ENCODE measurements around the gene RAB9B.
A peak's percentile ranks its signal among the peaks of the same experiment; 100 is the strongest.

DNA sequence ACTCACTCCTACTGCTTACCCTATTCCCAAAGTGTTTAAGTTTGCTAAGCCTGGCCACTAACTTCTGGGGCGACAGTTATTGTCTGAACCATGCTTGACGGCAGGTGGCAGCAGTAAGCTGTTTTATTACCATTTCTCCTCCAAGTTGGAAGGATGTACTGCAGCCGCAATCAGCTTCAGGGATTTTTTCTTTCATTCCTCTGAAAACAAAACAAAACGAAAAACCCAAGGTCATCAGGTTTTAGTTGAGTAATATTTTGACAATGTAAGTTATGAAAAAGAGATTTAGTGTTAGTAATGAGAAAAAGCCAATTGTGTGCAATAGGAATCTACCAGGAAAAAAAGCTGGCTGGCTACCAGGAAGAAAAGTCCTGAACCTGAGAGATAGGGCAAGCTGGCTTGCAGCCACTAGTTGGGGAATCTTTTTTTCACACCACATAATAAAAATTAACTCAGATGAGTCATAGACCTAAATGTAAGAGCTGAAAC, 13.2 kb upstream of the RAB9B start:
- TF ChIP-seq, protein P1, sequence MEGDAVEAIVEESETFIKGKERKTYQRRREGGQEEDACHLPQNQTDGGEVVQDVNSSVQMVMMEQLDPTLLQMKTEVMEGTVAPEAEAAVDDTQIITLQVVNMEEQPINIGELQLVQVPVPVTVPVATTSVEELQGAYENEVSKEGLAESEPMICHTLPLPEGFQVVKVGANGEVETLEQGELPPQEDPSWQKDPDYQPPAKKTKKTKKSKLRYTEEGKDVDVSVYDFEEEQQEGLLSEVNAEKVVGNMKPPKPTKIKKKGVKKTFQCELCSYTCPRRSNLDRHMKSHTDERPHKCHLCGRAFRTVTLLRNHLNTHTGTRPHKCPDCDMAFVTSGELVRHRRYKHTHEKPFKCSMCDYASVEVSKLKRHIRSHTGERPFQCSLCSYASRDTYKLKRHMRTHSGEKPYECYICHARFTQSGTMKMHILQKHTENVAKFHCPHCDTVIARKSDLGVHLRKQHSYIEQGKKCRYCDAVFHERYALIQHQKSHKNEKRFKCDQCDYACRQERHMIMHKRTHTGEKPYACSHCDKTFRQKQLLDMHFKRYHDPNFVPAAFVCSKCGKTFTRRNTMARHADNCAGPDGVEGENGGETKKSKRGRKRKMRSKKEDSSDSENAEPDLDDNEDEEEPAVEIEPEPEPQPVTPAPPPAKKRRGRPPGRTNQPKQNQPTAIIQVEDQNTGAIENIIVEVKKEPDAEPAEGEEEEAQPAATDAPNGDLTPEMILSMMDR (IDR thresholded peaks at IDR 0.05), result peak; percentile 58
- no peak for TF ChIP-seq EZH2 (IDR thresholded peaks at IDR 0.05; ENCODE audit: borderline replicate concordance, insufficient read depth, low read depth, low read length, poor library complexity, severe bottlenecking)

Data from B cell (primary cell).